ENCODE results near the gene SRGAP3. TPM values are rescaled to one million over a fixed set of nuclear protein-coding genes. Genes with fewer than 3 reads are reported as not detected.

Gene SRGAP3
- total RNA-seq, 1 donor from 2014 or later: 3.9 TPM

DNA sequence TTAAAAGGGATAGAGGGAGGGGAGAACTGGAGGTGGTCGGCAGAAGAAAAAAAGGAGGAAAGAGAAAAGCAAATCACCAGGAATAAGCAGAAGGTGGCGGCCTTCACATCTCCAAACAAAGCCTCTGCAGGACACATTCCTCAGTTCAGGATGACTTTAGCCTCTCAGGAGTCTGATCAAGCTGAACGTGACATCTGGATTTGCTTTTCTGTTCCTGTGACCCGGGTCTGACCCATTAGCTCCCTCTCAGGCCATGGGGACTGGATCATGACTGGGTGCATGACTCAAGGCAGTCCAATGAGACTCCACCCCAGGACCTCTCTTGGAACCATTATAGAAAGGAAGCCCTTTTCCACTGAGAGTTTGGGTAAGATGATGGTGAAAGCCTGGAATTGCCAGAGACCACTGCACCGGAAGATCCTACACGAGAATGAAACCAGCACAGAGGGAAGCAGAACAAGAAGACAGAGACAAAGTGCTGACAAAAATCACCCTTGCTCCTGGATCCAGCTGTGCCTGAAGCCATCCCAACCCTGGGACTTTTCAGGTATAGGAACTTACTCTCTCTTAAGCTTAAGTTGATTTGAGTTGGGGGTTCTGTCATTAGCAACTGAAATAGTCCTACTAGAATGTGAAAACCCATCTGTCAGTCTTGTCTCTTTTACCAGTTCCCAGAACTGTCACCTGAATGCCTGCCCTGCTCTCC lies 240.7 kb downstream of the SRGAP3 start:
- H3K4me1 Mint-ChIP-seq (ENCODE audit: low read depth, unreplicated experiment): peaks cover 13% of the 10 kb centered on the region
- no peak overlapping the region for H3K4me3 ChIP-seq (ENCODE audit: insufficient read depth, low read depth, low read length)
- H3K27ac Mint-ChIP-seq (ENCODE audit: unreplicated experiment): no peak overlapping the region
- H3K79me2 ChIP-seq (ENCODE audit: insufficient read depth, low read length): no peaks in the 10 kb centered on the region
- no peaks in the 10 kb centered on the region for H3K9me3 Mint-ChIP-seq (ENCODE audit: unreplicated experiment)
- H3K36me3 ChIP-seq (ENCODE audit: insufficient read depth, low read length): no peaks in the 10 kb centered on the region
- H3K27ac ChIP-seq (ENCODE audit: low read depth, low read length): no peak overlapping the region
- H3K27me3 Mint-ChIP-seq (ENCODE audit: low read depth, unreplicated experiment): peaks cover 3% of the 10 kb centered on the region
- no peak overlapping the region for H3K9ac ChIP-seq (ENCODE audit: low read length)
- no peak overlapping the region for H2AFZ ChIP-seq (ENCODE audit: low read depth, low read length)
- H4K20me1 ChIP-seq (ENCODE audit: insufficient read depth, low read length): no peaks in the 10 kb centered on the region
- H3K9me3 ChIP-seq (ENCODE audit: insufficient read depth, low read depth, low read length): no peaks in the 10 kb centered on the region
- peaks cover 3% of the 10 kb centered on the region for H3K4me1 ChIP-seq (ENCODE audit: insufficient read depth, low read length)
- DNase-seq (ENCODE audit: low read depth) (no peak), FAIRE-seq (no peak)
- peaks cover 7% of the 10 kb centered on the region for H3K36me3 Mint-ChIP-seq (ENCODE audit: low read depth, unreplicated experiment)
- TF ChIP-seq, protein P1, sequence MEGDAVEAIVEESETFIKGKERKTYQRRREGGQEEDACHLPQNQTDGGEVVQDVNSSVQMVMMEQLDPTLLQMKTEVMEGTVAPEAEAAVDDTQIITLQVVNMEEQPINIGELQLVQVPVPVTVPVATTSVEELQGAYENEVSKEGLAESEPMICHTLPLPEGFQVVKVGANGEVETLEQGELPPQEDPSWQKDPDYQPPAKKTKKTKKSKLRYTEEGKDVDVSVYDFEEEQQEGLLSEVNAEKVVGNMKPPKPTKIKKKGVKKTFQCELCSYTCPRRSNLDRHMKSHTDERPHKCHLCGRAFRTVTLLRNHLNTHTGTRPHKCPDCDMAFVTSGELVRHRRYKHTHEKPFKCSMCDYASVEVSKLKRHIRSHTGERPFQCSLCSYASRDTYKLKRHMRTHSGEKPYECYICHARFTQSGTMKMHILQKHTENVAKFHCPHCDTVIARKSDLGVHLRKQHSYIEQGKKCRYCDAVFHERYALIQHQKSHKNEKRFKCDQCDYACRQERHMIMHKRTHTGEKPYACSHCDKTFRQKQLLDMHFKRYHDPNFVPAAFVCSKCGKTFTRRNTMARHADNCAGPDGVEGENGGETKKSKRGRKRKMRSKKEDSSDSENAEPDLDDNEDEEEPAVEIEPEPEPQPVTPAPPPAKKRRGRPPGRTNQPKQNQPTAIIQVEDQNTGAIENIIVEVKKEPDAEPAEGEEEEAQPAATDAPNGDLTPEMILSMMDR (IDR thresholded peaks at IDR 0.05; ENCODE audit: insufficient read depth, low read depth, low read length): no peak
- no peak for TF ChIP-seq EZH2 (IDR thresholded peaks at IDR 0.05; ENCODE audit: insufficient read depth, low read length)
- H3K4me3 Mint-ChIP-seq (ENCODE audit: unreplicated experiment): no peak overlapping the region
- H3K4me2 ChIP-seq (ENCODE audit: low read length): no peak overlapping the region
- H3K27me3 ChIP-seq (ENCODE audit: insufficient read depth, low read length): no peaks in the 10 kb centered on the region

GRCh38 chr3:9007928-9008327 lies 241.5 kb downstream of the SRGAP3 start:
- H3K4me3 ChIP-seq (ENCODE audit: insufficient read depth, low read depth, low read length): no peak overlapping the region
- no peaks in the 10 kb centered on the region for H3K27me3 ChIP-seq (ENCODE audit: insufficient read depth, low read length)
- no peak overlapping the region for H3K9ac ChIP-seq (ENCODE audit: low read length)
- H2AFZ ChIP-seq (ENCODE audit: low read depth, low read length): no peak overlapping the region
- H3K9me3 ChIP-seq (ENCODE audit: insufficient read depth, low read depth, low read length): no peaks in the 10 kb centered on the region
- Mint-ChIP-seq H3K9me3 (ENCODE audit: unreplicated experiment) (no peaks in the 10 kb centered on the region), H3K27ac (ENCODE audit: unreplicated experiment) (no peak overlapping the region), H3K4me3 (ENCODE audit: unreplicated experiment) (no peak overlapping the region), H3K36me3 (ENCODE audit: low read depth, unreplicated experiment) (peaks cover 7% of the 10 kb centered on the region), H3K4me1 (ENCODE audit: low read depth, unreplicated experiment) (peaks cover 13% of the 10 kb centered on the region), H3K27me3 (ENCODE audit: low read depth, unreplicated experiment) (peaks cover 3% of the 10 kb centered on the region)
- TF ChIP-seq EZH2 (IDR thresholded peaks at IDR 0.05; ENCODE audit: insufficient read depth, low read length): no peak
- TF ChIP-seq, protein P1 (IDR thresholded peaks at IDR 0.05; ENCODE audit: insufficient read depth, low read depth, low read length): no peak
- peaks cover 3% of the 10 kb centered on the region for H3K4me1 ChIP-seq (ENCODE audit: insufficient read depth, low read length)
- H3K4me2 ChIP-seq (ENCODE audit: low read length): no peak overlapping the region
- H3K27ac ChIP-seq (ENCODE audit: low read depth, low read length): no peak overlapping the region
- no peaks in the 10 kb centered on the region for H3K36me3 ChIP-seq (ENCODE audit: insufficient read depth, low read length)
- DNase-seq (ENCODE audit: low read depth) (no peak), FAIRE-seq (no peak)
- H4K20me1 ChIP-seq (ENCODE audit: insufficient read depth, low read length): no peaks in the 10 kb centered on the region
- H3K79me2 ChIP-seq (ENCODE audit: insufficient read depth, low read length): no peaks in the 10 kb centered on the region

- H3K9me3 ChIP-seq (ENCODE audit: insufficient read depth, low read depth, low read length): no peaks in the 10 kb centered on the region
- no peak for FAIRE-seq
- H3K27me3 ChIP-seq (ENCODE audit: insufficient read depth, low read length): no peaks in the 10 kb centered on the region
- H3K4me2 ChIP-seq (ENCODE audit: low read length): no peak overlapping the region
- Mint-ChIP-seq H3K4me1 (ENCODE audit: low read depth, unreplicated experiment) (peaks cover 13% of the 10 kb centered on the region), H3K36me3 (ENCODE audit: low read depth, unreplicated experiment) (peaks cover 7% of the 10 kb centered on the region), H3K9me3 (ENCODE audit: unreplicated experiment) (no peaks in the 10 kb centered on the region), H3K27me3 (ENCODE audit: low read depth, unreplicated experiment) (peaks cover 3% of the 10 kb centered on the region), H3K4me3 (ENCODE audit: unreplicated experiment) (no peak overlapping the region), H3K27ac (ENCODE audit: unreplicated experiment) (no peak overlapping the region)
- H4K20me1 ChIP-seq (ENCODE audit: insufficient read depth, low read length): no peaks in the 10 kb centered on the region
- no peak for TF ChIP-seq EZH2 (IDR thresholded peaks at IDR 0.05; ENCODE audit: insufficient read depth, low read length)
- TF ChIP-seq, protein P1 (IDR thresholded peaks at IDR 0.05; ENCODE audit: insufficient read depth, low read depth, low read length): no peak
- H3K36me3 ChIP-seq (ENCODE audit: insufficient read depth, low read length): no peaks in the 10 kb centered on the region
- no peak overlapping the region for H3K9ac ChIP-seq (ENCODE audit: low read length)
- H3K4me3 ChIP-seq (ENCODE audit: insufficient read depth, low read depth, low read length): no peak overlapping the region
- H3K4me1 ChIP-seq (ENCODE audit: insufficient read depth, low read length): no peaks in the 10 kb centered on the region
- H3K27ac ChIP-seq (ENCODE audit: low read depth, low read length): no peak overlapping the region
- no peak overlapping the region for H2AFZ ChIP-seq (ENCODE audit: low read depth, low read length)
- DNase-seq (ENCODE audit: low read depth): no peak
- H3K79me2 ChIP-seq (ENCODE audit: insufficient read depth, low read length): no peaks in the 10 kb centered on the region
Measured at GRCh38 chr3:9007213-9007612, 242.2 kb downstream of the SRGAP3 start.
